ENCODE measurements around the gene ASB18. TPM values are rescaled to one million over a fixed set of nuclear protein-coding genes. Genes with fewer than 3 reads are reported as not detected.

The ASB18 gene
- polyA plus RNA-seq, 1 donor (not counting 4 experiments of a cell fraction or from before 2014, with no cell fraction given) = not detected

DNA sequence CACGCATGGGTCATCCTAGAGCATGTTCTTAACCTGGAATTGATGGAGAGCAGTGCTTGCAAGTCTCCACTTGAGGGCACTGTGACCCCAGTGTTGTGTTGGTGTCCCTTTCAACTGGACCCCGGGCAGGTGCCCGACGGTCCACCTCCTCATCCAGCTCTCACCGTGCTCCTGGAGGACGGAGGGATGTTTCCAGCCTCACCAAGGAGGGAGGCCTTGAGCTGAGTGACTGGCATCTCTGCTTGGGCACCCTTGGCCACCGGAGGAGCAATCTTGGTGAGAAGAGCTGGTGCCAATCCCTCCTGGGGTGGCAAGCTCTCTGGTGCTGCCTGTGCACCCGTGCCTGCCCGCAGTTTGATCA, 45.4 kb upstream of the ASB18 start:
- Histone ChIP-seq H2AFZ (ENCODE audit: control insufficient read depth, low read length) (no peak overlapping the region), H3K4me1 (ENCODE audit: control insufficient read depth, extremely low read depth, insufficient read depth, low read length) (no peaks in the 10 kb centered on the region), H3K79me2 (ENCODE audit: control insufficient read depth, insufficient read depth, low read length) (no peaks in the 10 kb centered on the region), H3K36me3 (ENCODE audit: control insufficient read depth in 2 of 2, extremely low read depth in 1 of 2, insufficient read depth in 2 of 2, low read length in 2 of 2) (no peaks in the 10 kb centered on the region), H3K9me3 (ENCODE audit: control insufficient read depth, low read depth, low read length) (no peaks in the 10 kb centered on the region), H4K20me1 (ENCODE audit: control insufficient read depth, extremely low read depth, insufficient read depth, low read length) (no peaks in the 10 kb centered on the region), H3K27ac (ENCODE audit: control insufficient read depth, insufficient read depth, low read length) (no peak overlapping the region), H3K9me1 (ENCODE audit: control insufficient read depth, extremely low read depth, insufficient read depth, low read length) (no peaks in the 10 kb centered on the region), H3K4me3 (ENCODE audit: control insufficient read depth in 2 of 3, extremely low read depth in 1 of 3, insufficient read depth in 2 of 3, low read depth in 1 of 3, low read length in 3 of 3) (no peak overlapping the region), H3K27me3 (ENCODE audit: control insufficient read depth, extremely low read depth, insufficient read depth, low read length) (peaks cover 3% of the 10 kb centered on the region), H3K9ac (ENCODE audit: control insufficient read depth, extremely low read depth, insufficient read depth, low read length) (no peak overlapping the region), H3K4me2 (ENCODE audit: control insufficient read depth, extremely low read depth, insufficient read depth, low read depth, low read length) (no peak overlapping the region)
- DNase-seq (ENCODE audit: low read depth, low spot score) = no peak
- no peak for FAIRE-seq
- dilution Hi-C loops (cut with MboI; ENCODE audit: extremely low pct_ligation_motif_present, low sequenced_read_pairs) = no loop called here
- TF ChIP-seq EZH2 (IDR thresholded peaks at IDR 0.05; ENCODE audit: low read length) = no peak
- TF ChIP-seq, protein P1, sequence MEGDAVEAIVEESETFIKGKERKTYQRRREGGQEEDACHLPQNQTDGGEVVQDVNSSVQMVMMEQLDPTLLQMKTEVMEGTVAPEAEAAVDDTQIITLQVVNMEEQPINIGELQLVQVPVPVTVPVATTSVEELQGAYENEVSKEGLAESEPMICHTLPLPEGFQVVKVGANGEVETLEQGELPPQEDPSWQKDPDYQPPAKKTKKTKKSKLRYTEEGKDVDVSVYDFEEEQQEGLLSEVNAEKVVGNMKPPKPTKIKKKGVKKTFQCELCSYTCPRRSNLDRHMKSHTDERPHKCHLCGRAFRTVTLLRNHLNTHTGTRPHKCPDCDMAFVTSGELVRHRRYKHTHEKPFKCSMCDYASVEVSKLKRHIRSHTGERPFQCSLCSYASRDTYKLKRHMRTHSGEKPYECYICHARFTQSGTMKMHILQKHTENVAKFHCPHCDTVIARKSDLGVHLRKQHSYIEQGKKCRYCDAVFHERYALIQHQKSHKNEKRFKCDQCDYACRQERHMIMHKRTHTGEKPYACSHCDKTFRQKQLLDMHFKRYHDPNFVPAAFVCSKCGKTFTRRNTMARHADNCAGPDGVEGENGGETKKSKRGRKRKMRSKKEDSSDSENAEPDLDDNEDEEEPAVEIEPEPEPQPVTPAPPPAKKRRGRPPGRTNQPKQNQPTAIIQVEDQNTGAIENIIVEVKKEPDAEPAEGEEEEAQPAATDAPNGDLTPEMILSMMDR (optimal IDR thresholded peaks at IDR 0.05 in 1 of 3, IDR thresholded peaks at IDR 0.05 in 1 of 3, conservative IDR thresholded peaks at IDR 0.05 in 1 of 3; ENCODE audit: extremely low read depth in 1 of 3, insufficient read depth in 2 of 3, low read length in 3 of 3) = peak; percentile 55 to 68 (median 66)

DNA sequence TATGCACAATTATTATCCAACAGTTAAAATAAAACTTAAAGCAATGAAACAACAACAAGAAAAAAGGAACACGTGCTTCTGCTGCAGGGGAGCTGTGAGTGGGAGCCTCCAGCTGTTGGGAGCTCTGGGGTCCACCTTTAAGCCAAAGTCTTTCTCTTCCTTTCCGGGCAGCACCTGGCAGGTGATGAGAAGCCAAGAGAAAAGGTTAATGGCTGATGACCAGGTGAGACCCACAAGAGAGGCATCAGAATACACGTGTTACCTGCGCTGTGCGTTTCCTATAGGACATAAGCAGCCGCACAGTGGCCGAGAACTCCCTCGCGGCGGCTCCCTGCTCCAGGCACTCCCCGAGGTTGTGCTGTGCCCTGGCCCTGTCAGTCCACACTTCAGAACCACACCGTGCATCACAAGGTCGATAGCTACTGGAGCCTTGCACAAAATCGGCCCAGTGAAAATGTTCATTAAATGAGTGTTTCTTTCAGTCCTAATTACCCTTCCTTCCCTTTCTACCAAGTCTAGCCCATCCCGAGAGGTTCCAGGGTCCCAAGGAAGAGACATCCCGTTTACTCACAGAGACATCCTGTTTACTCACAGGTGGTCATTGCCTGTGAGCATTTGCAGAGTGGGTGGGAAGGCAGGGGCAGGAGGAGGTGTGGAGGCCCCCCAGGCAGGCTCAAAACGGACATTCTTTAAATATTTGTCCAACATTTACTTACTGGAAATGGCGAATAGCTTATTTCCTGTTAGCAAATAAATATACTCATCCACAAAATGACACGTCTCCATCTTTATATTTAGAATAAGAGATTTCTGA, 44.9 kb upstream of the ASB18 start:
- Histone ChIP-seq H3K36me3 (ENCODE audit: control insufficient read depth in 2 of 2, extremely low read depth in 1 of 2, insufficient read depth in 2 of 2, low read length in 2 of 2) (no peaks in the 10 kb centered on the region), H3K9ac (ENCODE audit: control insufficient read depth, extremely low read depth, insufficient read depth, low read length) (no peak overlapping the region), H3K9me1 (ENCODE audit: control insufficient read depth, extremely low read depth, insufficient read depth, low read length) (no peaks in the 10 kb centered on the region), H3K9me3 (ENCODE audit: control insufficient read depth, low read depth, low read length) (no peaks in the 10 kb centered on the region), H4K20me1 (ENCODE audit: control insufficient read depth, extremely low read depth, insufficient read depth, low read length) (no peaks in the 10 kb centered on the region), H3K4me1 (ENCODE audit: control insufficient read depth, extremely low read depth, insufficient read depth, low read length) (no peaks in the 10 kb centered on the region), H3K4me3 (ENCODE audit: control insufficient read depth in 2 of 3, extremely low read depth in 1 of 3, insufficient read depth in 2 of 3, low read depth in 1 of 3, low read length in 3 of 3) (no peak overlapping the region), H3K27ac (ENCODE audit: control insufficient read depth, insufficient read depth, low read length) (no peak overlapping the region), H3K27me3 (ENCODE audit: control insufficient read depth, extremely low read depth, insufficient read depth, low read length) (peaks cover 3% of the 10 kb centered on the region), H3K79me2 (ENCODE audit: control insufficient read depth, insufficient read depth, low read length) (no peaks in the 10 kb centered on the region), H2AFZ (ENCODE audit: control insufficient read depth, low read length) (no peak overlapping the region), H3K4me2 (ENCODE audit: control insufficient read depth, extremely low read depth, insufficient read depth, low read depth, low read length) (no peak overlapping the region)
- FAIRE-seq (no peak), DNase-seq (ENCODE audit: low read depth, low spot score) (no peak)
- TF ChIP-seq, protein P1 (optimal IDR thresholded peaks at IDR 0.05 in 1 of 3, IDR thresholded peaks at IDR 0.05 in 1 of 3, conservative IDR thresholded peaks at IDR 0.05 in 1 of 3; ENCODE audit: extremely low read depth in 1 of 3, insufficient read depth in 2 of 3, low read length in 3 of 3) = no peak
- no peak for TF ChIP-seq EZH2 (IDR thresholded peaks at IDR 0.05; ENCODE audit: low read length)
- dilution Hi-C loops (cut with MboI; ENCODE audit: extremely low pct_ligation_motif_present, low sequenced_read_pairs) = no loop called here

Measured in keratinocyte (primary cell).